UCSD-AML1 (cell line): ENCODE data around the gene AHCYL1.
A peak's percentile ranks its signal among the peaks of the same experiment; 100 is the strongest.

Experiments used
- DNase-seq: peaks from one replicate; lab custom pipeline; 2025; ENCODE audit not compliant: unreplicated experiment; lab: John Stamatoyannopoulos, UW

AHCYL1 gene

GRCh38 chr1:110034451-110035235 is 50.1 kb downstream of the AHCYL1 start, which contains the start of gene STRIP1:
TSS of gene STRIP1 (plus strand) at chr1:110034624. CDS start at chr1:110034638, 14 bp downstream.
- peak; percentile 90 for DNase-seq

DNA sequence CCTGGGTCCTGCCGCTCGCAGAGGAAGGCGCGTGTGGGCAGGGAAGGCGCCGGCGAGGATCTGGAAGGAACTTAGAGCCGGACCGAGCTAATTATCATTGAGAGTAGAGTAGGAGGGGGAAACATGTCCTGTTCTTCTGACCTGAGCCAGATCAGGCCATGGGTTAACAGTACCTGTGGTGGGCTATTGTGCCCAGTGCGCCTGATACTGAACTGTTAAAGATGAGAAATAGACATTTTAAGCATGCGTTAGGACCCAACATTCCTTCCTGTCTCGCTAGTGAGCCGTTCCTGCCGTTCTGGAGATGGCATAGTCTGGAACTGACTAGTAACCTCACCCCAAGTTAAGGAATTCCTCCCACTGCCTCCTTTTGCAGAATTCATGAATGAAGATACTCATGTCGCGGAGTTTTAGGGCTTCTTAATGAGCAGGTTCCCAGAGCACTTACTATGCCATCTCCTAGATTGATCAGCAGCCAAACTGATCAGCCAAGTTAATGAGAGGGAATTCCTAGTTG is 50.7 kb downstream of the AHCYL1 start:
- DNase-seq = no peak

DNA sequence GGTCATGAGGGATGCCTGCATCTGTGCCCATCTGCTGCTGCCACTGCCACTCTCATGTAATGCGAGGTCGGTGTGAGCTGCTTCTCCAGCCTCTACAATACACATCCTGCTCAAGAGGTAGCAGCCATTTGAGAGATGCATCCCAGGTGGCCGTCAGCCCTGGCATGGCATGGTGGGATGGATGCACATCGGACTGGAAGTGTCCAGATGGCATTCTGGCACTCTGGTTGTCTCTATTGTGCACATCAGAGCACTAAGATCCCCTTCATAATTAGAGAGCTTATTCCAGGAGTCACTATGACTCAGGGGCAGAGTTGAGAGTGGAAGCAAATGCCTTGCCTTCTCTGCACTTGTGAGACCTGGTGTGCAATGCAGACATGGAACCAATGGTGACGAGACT is 53.7 kb downstream of the AHCYL1 start:
- DNase-seq = no peak

DNA sequence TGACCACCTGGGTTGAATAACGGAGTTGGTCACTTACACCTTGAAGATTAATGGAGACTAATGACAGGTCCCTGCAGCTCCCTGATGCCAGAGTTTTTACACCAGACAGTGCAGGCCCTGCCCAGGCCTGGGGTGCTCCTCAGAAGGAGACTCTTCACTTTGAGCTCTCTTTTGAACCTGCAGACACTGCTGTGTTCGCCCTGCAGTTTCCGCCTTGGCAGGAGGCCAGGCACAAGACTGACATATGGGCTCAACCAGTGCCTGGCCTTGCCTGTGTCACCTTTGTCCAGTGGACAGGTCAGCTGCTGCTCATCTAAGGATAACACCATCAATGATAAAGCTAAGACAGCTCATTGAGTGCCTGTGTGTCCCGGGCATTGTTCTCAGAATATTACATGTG is 55.1 kb downstream of the AHCYL1 start:
- no peak for DNase-seq

DNA sequence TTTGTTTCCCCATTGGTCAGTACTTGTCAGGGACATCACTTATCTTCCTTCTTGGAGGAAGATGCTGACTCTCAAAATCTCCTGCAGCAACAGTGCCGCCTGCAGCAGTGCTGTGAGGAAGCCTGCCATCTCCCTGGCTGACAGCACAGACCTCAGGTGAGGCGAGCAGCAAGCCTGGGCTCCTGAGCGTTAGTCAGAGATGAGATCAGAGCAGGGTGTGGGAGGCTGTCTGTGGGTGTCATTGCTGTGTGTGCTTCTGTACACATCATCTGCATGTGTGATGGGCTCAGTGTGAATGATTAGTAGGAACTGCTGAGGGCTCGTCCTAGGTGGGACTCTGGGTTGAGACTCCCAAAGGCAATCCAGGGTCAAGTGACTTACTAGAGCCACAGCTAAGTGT is 56.0 kb downstream of the AHCYL1 start:
- no peak for DNase-seq

GRCh38 chr1:110043016-110043415 is 58.5 kb downstream of the AHCYL1 start:
- no peak for DNase-seq

DNA sequence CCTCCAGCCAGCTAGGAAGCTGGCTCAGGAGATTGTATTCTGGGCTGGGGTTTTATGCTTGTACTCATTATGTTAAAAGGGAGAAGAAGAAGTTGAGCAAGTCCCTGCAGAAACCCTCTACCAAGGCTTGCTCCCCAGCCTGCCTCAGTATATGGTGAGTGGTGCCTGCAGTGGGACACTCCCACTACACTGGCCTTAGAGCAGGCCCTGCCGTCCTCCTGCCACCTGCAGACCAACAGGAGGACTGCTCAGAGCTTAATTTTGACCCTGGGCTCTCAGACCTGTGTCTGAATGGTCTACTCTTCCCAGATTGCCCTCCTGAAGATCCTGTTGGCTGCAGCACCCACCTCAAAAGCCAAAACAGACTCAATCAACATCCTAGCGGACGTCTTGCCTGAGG is 62.9 kb downstream of the AHCYL1 start:
- no peak for DNase-seq

DNA sequence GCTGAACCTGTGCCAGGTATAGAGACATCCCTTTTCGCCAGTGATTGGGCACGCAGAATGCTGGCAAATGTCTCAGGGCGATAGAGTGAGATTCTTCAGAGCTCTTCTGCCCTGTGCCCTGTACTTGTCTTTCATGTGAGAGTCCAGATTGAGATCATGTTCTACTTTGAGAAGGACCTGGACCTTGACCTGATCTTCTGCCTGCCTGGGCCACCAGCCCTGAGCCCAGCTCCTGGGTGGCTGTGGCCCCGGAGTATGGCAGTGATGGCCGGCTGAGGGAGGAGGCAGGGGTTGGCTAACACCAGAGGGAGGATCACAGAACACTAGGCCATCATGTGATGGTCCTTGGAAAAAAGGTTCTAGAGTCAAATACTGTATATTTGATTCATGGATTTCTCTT is 63.7 kb downstream of the AHCYL1 start:
- DNase-seq = no peak

DNA sequence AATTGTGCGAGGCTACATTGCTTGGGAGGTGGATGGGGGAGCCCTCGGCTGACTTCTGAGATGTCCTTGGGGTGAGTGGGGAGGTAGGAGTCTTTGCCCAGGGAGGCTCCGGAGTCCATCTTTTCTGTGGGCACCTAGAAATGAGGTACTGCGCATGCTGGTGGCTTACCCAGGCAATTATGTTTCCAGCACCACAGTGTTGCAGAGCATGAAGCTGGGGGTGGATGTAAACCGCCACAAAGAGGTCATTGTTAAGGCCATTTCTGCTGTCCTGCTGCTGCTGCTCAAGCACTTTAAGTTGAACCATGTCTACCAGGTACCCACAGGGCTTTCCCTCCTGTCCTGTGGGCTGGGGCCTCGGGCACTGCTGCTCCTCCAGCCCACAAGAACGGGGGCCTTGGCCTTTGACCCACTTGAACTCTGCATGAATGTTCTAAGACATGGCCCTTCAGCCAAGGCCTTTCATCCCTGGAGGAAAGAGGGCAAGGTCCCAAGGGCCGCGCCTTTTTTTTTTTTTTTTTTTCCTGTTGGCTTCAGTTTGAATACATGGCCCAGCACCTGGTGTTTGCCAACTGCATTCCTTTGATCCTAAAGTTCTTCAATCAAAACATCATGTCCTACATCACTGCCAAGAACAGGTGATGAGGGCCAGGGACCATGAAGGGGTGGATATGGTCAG is 64.5 kb downstream of the AHCYL1 start:
- DNase-seq = no peak

DNA sequence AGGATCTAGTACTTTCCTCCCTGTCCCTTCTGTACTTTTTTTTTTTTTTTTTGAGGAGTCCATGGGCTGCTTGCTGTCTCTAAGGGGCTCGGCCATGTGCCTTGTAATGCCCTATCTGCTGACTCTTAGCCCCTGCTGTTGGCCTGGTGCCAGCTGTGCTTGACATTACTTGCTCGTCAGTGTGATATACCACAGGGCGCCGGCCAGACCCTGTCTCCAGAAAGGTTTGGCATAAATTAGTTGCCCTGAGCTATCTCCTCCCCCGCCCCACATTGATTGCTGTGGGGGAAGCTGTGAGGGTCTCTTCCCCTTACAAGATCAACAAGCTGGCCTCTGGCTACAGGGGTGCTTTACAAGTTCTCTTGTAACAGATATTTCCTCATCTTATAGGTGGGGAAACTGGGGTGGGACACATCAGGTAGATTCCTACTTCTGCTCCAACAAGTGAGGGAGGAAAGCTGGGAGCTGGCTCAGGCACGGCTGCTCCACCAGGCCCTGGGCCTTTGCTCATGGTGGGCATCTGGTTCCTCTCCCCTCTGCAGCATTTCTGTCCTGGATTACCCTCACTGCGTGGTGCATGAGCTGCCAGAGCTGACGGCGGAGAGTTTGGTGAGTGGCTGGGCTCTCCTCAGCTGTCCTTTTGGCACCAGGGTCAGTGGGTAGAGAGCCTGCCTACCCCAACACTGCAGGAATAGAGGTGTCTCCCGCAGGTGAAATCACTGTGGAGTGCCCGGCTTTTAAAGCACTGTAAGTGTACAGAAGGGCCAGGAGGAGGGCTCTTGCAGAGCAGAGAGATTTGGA is 65.4 kb downstream of the AHCYL1 start:
- no peak for DNase-seq

DNA sequence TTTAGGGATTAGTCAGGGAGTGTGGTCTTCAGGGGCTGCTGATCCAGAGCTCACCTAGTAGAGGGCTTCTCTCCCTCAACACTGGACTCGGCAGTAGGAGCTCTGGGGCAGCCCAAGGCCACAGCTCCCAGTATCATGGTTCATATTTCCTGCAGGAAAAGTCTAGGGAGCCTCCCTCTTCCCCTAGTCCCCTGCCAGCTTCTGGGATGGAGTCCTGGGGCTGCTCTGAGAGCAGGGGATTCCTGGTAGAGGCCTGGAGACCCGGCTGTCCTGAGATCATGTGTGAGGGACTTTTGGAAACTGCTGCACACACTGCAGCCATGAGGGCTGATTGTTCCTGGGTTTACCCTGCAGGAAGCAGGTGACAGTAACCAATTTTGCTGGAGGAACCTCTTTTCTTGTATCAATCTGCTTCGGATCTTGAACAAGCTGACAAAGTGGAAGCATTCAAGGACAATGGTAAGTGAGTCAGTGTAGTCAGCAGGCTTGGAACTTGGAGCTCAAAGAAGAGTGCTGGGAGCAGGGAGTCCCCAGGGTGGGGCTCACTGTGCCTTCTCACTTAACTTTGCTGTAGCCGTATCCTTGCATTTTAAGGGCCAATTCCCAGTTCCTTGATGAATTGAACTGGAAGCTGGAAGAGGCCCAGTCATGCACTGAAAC is 66.2 kb downstream of the AHCYL1 start:
- no peak for DNase-seq

DNA sequence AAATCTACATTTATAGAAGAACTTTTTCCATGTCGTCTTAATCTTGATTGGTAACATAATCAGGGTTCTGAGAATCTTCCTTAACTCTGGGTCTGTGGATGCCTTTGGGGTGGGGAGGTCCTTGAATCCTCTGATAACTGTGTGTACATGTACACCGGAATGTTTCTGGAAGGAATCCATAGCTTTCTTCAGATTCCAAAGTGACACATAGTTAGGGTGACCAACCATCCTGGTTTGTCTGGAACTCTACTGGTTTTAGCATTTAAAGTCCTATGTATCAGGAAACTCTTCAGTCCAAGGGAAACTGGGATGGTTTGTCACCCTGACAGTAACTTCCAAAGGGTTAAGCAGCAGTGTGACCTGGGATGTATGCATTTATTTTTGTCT is 66.7 kb downstream of the AHCYL1 start:
- no peak for DNase-seq

DNA sequence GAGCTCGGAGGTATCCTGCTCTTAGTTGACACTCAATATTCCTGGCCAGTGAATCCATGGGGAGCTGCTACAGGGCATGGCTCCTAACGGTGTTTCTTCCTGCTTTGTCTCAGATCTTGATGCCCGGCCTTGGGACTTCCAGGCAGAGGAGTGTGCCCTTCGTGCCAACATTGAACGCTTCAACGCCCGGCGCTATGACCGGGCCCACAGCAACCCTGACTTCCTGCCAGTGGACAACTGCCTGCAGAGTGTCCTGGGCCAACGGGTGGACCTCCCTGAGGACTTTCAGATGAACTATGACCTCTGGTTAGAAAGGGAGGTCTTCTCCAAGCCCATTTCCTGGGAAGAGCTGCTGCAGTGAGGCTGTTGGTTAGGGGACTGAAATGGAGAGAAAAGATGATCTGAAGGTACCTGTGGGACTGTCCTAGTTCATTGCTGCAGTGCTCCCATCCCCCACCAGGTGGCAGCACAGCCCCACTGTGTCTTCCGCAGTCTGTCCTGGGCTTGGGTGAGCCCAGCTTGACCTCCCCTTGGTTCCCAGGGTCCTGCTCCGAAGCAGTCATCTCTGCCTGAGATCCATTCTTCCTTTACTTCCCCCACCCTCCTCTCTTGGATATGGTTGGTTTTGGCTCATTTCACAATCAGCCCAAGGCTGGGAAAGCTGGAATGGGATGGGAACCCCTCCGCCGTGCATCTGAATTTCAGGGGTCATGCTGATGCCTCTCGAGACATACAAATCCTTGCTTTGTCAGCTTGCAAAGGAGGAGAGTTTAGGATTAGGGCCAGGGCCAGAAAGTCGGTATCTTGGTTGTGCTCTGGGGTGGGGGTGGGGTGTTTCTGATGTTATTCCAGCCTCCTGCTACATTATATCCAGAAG is 69.2 kb downstream of the AHCYL1 start:
- DNase-seq = peak; percentile 67

- DNase-seq = no peak
Observed at GRCh38 chr1:110055493-110056284, 71.1 kb downstream of the AHCYL1 start.

DNA sequence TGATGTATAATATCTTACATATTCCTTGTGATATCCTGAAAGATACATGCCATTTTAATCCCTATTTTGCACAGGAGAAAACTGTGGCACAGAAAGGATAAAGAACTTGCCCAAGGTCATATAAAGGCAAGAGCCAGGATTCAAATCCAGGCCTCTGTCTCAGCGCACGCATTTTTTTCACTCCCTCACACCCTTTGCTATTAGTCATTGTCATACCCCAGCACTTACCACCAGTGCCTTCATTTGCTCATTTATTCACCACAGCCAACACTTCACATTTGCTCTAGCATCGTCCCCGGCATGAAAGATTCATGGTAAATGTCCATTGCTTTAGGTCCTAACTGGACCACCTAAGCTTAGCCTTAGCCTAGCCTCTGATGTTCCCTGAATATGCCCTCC is 71.7 kb downstream of the AHCYL1 start:
- DNase-seq = no peak

- DNase-seq = no peak
Observed at GRCh38 chr1:110056776-110057175, 72.2 kb downstream of the AHCYL1 start.

GRCh38 chr1:110057963-110058518 is 73.5 kb downstream of the AHCYL1 start:
- peak; percentile 34 for DNase-seq

GRCh38 chr1:110058591-110058990 is 74.0 kb downstream of the AHCYL1 start:
- DNase-seq = no peak
